ENCODE data around the gene C4orf36.

C4orf36 gene

DNA sequence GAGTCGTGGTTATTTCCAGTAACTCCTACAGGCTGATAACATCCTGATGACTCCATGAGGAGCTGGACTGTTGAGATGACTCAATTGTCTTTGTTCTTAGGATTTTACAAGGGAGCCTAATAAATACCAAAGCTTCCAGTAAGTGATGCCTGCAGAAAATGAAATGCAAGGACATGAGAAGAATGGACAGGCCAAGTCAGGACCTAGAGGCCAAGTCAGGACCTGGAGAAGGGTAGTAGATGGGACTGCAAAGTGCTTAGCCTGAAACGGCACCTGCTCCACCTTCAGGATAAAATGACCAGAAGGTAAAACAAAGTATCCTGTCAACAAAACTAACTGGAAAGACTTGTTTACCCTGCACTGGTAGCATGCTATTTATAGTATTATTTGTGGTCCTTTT lies 36.6 kb downstream of the C4orf36 start:
- no peak for DNase-seq (ENCODE audit: low spot score)

DNA sequence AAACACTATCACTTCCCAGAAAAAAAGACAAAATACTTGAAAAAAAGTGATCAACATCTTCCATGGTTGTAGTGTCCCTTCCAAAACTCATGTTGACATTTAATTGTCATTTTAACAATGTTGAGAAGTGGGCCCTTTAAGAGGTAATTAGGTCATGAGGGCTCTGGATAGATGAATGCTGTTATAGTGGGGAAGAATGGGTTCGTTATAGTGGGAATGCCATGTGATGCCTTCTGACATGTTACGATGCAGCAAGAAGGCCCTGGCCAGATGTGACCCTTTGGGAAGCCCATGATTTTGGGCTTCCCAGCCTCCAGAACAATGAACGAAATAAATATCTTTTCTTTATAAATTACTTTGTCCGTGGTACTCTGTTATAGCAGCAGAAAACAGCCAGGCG lies 39.0 kb downstream of the C4orf36 start:
- DNase-seq (ENCODE audit: low spot score): no peak

DNA sequence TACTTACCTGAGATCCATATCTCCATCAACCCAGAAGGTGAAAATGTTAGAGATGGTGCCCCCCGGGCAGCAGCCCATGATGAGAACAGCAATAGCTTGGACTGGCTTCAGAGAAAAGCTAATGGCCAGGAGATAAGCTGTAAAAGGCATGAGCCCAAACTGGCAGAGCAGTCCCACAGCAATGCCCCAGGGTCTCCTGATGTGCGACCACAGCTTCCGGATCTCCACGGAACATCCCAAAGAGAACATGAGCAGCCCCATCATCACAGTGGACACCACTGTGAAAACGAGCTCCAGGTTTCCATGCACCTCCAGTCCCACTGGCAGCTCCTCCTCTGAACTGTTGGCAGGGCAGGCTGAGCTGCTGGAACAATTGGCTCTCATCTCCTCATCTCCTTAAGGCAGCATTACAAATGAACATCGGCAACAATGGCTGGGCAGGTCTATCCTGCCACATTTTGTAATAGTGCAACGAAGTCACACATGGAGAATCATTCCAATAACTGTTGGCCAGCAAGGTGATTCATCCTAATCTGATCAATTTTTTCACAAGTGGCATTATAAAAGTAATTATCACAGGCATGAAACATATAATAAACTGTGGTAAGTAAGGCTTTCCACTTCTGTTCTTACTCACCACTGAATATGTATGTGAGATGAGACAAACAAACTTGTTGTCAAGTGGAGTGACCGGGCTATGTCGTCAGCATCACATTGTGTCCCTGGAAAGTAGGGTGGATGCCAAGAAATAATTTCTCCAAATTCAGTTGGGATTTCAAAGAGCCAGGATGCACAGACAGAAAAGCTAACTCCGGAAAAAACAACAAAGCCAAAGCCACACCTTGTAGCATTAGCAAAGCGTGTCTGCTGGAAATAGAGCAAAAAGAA lies 43.2 kb downstream of the C4orf36 start, which contains the start of gene SLC10A6:
Gene SLC10A6 (minus strand): TSS at position 653 of the 888 bp plus-strand sequence. CDS start 269 bp downstream, at position 384.
- DNase-seq (ENCODE audit: low spot score): no peak

DNA sequence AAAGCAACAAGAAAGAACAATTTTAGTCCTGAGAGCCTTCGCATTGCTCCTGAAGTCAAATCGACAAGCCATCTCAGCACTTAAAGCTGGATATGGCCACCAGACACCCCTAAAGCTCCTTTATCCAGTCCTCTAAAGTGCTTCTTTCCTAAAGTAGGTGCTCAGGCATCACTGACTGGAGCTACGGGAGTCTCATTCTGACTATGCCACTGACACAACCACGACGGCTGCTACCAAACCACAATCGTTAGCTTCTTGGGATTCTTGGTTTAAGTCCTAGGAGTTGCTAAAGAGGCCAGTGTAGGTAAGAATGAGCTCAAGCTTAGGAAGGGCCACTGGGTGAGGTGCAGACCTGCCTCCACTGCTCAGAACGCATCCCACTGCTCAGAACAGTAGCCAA lies 44.1 kb downstream of the C4orf36 start:
- no peak for DNase-seq (ENCODE audit: low spot score)

DNA sequence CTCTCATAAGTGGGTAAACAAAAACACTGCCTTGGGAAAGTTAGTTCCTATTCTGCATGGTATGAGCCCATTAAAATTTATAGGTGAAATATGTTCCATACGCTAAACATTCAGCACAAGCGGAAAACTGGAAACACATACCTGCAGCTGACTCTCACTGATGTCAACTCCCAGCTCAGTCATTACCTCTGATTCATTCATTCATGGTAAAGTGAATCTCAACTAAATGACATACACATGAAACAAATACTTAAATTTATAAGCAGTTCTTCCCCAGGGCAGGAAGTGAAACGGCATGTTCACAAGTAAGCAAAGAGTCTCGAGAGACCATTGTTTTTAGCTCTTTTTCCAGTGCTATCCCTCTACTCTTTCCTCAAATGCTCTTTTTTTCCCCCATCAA lies 44.7 kb downstream of the C4orf36 start:
- DNase-seq (ENCODE audit: low spot score): no peak

DNA sequence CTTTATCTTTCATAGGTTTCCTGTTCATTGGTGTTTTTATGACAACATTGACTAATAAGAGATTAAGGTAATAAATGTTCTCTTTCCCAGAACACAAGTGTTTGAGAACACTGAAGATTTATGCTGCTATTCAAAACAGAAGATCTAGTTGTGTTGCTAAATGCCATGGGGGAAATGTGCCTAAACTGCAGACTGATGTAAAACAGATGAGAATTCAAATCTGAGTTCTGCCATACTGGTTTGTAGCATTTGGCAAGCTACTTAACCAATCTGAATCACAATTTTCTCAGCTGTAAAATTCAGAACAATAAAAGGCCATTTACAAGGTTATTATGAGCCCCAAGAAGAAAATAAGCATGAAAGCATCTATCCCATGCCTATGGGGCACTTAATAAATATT lies 45.3 kb downstream of the C4orf36 start:
- DNase-seq (ENCODE audit: low spot score): no peak

DNA sequence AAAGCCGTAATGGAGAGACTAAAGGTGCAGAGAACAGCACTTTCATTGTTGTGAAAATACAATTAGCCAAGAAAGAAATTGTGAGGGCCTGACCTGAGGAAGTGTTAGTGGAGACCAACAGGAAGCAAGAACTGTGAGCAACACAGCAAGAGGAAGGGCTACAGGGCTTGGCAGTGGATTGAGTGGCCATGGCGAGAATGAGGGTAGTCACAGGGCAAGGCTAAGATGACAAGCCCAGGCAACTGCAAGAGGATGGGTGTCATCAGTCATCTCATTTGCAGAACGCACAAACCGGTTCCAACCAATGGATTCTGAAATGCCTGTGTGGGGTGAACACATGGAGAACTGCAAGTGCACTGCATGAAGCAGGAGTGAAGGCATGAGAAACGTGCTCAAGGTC lies 46.6 kb downstream of the C4orf36 start:
- DNase-seq (ENCODE audit: low spot score): no peak

DNA sequence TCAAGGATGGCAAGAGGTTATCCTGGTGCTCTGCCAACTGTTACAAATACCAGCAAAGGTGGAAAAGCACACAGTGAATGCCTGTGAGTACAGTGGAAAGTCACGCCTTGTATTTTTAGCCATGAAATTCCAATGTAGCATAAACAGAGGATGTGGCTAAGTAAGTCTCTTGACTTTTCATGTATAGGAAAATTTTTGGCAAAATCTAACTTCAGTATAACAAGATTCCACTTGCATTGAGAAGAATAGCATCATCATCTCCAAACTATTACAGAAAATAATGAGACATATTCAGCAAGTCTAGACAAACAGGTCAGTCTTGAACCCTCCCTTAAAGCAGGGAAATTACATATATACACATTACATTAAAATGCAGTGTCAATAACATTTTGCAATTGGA lies 50.9 kb downstream of the C4orf36 start:
- DNase-seq (ENCODE audit: low spot score): no peak

DNA sequence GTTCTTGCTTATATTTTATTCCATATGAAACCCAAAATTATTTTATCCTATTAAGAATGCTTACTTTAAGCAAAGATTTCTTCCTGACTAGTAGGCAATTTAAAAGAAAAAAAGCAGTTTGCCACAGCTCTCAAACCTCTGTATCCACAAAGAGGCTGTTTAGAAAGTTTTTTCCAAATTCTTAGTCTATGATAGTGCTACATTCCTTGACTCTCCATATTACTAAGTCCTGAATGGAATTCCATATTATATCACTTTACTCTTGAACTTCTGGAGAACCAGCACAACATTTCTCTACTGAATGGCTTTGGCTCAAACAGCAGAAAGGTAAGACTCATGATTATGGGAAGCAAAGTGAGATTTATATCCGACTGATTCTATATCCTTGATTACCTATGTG lies 51.4 kb downstream of the C4orf36 start:
- DNase-seq (ENCODE audit: low spot score): no peak

DNA sequence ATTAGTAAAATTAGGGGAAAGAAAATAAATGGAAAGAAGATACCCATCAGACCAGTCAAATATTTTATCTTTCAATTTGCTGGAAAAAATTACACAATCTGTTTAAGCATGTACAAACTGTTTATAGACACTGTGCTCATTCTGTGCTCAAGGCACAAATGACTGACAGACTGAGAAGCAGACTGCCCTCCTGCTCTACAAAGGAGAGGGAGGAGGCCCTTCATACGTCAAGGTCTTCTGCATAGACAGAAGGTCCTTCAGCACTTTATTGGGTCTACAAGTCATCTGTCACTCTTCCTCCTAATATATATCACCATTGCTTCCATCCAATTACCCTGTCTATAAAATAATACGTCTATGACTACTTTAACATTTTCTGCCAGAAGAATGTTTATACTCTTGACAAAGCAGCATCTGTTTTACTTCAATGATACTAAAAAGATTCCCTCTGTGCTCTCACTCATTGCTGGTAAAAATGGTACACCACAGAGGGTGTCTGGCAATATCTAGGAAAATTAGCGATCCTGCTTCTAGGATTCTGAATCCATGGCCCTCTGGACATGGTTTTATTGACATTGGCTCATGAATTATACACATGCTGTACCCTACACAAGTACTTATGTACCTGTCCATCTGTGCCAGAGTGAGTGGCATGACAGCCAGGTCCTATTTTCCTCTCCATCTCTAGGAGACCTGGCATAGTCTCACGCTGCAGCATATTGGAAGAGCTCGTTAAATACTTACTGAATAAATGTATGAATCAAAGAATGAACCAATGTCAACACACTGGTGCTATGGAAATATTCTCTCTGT lies 54.3 kb downstream of the C4orf36 start:
- no peak for DNase-seq (ENCODE audit: low spot score)

DNA sequence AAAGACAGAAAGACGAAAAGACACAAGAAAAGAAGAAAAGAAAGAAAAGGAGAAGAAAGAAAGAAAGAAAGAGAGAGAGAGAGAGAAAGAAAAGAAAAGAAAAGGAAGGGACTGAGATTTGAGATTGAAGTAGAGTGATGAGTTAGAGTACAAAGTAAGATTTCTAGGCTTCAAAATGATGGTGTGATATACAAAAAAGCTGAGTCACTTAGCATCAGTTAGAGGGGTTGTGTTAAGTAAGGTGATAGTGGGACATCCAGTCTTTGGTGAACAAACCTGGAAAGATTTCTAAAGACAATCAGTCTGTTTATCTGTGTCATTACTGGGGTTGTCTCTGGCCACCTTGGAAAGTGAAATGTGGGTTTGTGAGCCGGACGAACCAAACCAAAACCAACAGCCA lies 56.5 kb downstream of the C4orf36 start:
- DNase-seq (ENCODE audit: low spot score): no peak

DNA sequence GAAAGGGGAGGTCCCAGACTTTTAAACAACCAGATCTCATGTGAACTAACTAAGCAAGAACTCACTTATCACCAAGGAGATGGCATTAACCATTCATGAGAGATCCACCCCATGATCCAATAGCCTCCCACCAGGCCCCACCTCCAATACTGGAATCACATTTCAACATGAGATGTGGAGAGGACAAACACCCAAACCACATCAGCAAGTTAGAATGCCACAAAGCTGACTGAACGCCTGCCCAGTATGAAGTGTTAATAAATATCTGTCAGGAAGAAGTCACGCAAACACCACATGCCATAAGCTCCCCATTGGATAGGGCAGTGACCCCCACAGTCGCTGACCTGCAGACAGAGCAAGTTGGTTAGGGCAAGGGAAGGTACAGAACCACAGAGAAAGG lies 57.3 kb downstream of the C4orf36 start:
- DNase-seq (ENCODE audit: low spot score): no peak

DNA sequence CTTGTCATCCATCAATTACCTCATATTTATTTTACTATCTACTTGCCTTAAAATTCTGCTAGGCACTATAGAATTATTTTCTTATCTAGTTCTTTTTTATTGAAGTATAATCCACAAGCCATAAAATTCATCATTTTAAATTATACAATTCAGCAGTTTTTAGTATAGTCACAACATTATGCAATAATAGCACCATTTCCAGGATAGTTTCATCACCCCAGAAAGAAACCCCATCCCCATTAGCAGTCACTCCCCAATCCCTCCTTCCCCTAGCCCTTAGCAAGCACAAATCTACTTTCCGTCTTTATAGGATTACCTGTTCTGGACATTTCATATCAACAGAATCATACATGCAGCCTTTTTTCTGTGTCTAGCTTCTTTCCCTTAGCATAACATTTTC lies 58.6 kb downstream of the C4orf36 start:
- no peak for DNase-seq (ENCODE audit: low spot score)

DNA sequence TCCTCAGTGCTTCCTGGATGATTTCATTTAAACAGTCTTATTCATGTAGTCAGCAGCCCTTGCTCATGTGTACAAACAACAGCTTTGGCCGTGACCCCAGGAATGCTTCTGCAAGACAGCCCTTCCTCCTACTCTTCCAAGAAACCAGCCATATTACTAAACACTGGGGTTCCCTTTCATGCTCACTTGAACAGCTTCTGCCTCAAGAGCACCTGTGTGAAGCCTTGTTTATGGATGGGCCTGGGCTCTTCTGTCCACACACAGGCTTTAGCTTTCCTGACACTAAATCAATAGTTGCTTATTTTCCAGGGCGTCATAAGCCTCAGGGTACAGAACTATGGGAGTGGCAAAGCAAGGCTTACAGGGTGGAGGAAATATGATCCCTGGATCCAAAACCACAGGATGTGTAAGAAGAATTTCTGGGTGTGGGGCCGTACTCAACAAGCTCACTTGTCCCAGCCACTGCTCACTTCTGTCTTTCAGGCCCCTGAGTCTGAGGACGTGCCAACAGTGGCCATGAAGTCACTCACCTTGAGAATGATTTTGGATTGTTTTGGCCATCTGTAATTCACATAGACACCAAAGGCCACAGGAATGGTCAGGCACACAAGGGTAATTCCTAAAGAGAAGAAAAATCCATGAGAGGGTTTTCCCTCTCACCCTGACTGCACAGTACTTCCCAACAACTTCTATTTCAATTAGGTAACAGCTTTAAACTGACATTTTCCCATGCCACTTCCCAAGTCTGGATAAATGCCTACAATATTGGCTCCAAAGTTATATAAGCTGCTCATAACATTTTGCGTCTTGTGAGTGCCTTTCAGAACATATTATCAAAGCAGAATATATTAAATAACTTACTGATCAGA lies 60.7 kb downstream of the C4orf36 start:
- DNase-seq (ENCODE audit: low spot score): no peak

All from ecto neural progenitor cell (in vitro differentiated cells).